Measurements from ENCODE around the gene NFIC.
"Not testable (repeated sequence)": the region's sequence is repeated elsewhere in the genome, so short reads cannot be mapped to it uniquely, and the experiment has no call there.

NFIC gene

GRCh38 chr19:3423183-3423829, 56.9 kb downstream of the NFIC start:
- DNase-seq (ENCODE audit: low read depth) = no peak

GRCh38 chr19:3426433-3426832, 60.0 kb downstream of the NFIC start:
- DNase-seq (ENCODE audit: low read depth) = no peak

GRCh38 chr19:3430366-3430680, 63.9 kb downstream of the NFIC start:
- not testable (repeated sequence) for DNase-seq (ENCODE audit: low read depth)

DNA sequence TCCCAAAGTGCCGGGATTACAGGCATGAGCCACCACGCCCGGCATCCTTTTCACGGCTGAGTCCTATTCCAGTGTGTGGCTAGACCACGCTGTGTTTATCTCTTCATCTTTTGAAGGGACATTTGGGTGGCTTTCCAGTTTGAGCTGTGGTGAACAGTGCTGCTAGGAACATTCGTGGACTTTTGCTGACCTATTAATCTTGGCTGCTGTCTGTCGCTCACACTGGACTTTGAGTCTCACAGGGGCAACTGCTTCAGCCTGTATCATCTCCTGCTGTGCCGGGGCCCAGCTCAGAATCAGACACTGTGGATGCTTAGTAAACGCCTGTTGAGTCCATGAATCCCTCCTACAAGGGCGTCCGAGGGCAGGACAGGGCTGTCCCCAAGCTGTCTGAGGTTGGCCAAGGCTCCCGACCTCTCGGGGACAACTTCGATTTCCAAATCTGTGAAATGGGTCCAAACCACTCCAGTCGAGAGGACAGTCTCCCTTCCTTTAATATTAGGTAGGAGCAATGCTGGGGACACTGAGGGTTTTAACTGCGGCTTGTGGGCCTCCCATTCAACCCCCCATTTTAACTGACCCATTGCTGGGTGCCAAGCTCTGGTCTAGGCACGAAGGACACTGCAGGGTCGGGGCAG, 65.5 kb downstream of the NFIC start:
- DNase-seq (ENCODE audit: low read depth) = no peak

- DNase-seq (ENCODE audit: low read depth) = no peak
Measured at GRCh38 chr19:3433313-3433712, 66.9 kb downstream of the NFIC start.

DNA sequence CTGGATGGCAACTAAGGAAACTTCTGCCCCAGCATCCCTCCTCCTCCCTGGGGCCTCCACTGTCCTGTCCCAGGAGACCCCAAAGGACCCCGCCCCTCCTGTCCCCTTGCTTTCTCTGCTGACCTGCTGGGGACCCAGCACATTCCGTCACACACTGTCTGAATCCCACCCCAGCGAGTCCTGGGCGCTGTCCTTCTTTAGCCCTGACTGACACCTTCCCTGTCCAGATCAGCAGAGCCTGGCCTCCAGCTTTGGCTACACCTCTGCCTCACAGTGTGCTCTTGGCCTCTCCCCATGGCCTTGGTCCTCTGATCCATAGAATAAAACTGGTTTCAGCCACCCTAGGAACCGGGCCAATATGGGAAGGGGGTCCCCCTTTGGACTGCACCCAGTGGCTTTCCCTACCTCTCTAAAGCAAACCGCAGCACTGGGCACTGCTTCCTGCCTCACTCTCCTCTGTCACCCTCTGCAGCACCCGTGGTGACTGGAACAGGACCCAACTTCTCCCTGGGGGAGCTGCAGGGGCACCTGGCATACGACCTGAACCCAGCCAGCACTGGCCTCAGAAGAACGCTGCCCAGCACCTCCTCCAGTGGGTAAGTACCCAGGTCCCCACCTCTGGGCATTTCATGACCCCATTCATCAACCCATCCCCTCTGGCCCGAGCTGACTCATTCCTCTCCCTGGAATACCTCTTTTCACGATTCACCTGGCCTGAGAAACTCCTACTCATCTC, 67.6 kb downstream of the NFIC start:
- no peak for DNase-seq (ENCODE audit: low read depth)

- peak; percentile 95 for DNase-seq (ENCODE audit: low read depth)
Measured at GRCh38 chr19:3434630-3435553, 68.5 kb downstream of the NFIC start.

- DNase-seq (ENCODE audit: low read depth) = peak; percentile 11
Measured at GRCh38 chr19:3440082-3440481, 73.7 kb downstream of the NFIC start.

- DNase-seq (ENCODE audit: low read depth) = no peak
Measured at GRCh38 chr19:3441089-3441985, 75.0 kb downstream of the NFIC start.

DNA sequence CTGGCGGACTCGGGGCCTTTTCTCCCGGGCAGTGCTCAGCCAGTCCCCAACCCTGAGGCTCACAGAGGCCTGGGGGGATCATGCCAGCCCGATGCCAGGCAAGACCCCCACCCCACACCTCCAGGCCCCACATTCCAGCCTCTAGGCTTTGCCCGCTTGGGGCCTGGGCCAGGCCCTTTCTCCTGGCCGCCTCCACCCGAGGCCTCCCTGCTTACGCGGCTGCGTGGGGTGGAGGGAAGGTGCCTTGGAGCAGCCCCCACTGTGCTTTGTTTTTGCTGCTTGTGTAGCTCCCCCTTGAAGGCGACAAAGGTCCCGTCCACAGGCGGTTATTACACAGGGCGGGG, 75.6 kb downstream of the NFIC start:
- DNase-seq (ENCODE audit: low read depth) = no peak

GRCh38 chr19:3442487-3443071, 76.2 kb downstream of the NFIC start:
- DNase-seq (ENCODE audit: low read depth) = no peak

DNA sequence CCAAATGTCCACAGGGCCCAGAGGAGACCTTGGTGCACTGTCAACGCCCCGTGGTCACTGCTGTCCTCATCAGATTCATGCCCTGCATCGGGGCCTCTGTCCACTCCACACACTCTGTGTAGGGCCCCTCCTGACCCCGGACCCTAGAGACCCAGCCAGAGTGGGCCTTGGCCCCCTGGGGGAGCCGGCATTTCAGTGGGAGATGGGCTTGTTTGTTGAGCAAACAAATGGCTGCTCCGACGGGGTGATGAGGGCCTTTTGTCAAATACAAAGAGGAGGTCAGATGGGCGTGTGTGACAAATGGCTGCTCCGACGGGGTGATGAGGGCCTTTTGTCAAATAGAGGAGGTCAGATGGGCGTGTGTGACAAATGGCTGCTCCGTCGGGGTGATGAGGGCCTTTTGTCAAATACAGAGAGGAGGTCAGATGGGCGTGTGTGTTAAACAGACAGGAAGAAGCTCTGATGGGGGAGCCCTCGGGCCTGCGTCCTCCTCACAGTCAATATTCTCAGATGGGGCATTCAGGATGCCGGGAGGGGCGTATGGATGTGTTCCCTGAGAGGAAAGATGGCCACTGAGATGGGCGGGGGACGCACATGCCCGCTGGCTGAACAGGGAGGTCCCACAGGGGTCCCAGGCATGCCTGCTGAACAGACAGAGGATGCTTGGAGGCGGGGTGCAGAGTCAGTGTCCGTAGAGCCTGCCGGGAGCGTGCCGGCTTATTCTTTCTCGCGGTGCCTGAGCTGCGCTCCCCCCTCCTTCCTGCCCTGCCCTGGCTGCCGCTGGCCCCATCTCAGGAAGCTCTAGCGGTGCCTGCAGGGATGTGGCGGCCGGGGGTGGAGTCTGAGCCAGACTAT, 77.7 kb downstream of the NFIC start:
- no peak for DNase-seq (ENCODE audit: low read depth)

DNA sequence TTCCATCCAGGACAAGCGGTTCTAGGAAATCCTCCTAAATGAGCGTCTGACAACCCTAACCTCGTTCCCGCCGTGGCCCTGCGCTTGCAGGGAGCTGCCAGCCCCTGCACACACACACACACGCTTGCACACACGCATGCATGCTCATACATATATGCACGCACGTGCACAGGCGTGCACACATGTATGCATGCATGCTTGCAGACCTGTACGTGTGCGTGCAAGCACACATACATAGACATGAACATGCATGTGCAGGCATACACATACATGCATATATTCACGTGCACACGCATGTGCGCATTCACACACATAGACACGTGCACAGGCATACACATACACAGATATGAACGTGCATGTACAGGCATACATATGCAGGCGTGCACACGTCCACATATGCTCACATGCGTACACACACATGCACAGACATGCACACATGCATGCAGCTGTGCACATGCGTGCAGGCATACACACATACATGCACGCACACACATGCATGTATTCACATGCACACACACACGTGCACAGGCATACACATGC, 78.4 kb downstream of the NFIC start:
- no peak for DNase-seq (ENCODE audit: low read depth)

DNA sequence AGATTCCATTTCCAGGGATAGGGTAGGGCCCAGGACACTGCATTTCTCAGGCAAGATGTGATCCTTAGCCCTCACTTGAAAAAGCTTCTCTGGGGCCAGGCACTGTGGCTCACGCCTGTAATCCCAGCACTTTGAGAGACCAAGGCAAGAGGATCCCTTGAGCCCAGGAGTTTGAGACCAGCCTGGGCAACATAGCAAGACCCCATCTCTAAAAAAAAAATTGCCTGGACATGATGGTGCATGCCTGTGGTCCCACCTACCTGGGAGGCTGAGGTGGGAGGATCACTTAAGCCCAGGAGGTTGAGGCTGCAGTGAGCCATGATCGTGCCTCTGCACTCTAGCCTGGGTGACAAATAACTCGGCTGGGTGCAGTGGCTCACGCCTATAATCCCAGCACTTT, 80.3 kb downstream of the NFIC start:
- not testable (repeated sequence) for DNase-seq (ENCODE audit: low read depth)

DNA sequence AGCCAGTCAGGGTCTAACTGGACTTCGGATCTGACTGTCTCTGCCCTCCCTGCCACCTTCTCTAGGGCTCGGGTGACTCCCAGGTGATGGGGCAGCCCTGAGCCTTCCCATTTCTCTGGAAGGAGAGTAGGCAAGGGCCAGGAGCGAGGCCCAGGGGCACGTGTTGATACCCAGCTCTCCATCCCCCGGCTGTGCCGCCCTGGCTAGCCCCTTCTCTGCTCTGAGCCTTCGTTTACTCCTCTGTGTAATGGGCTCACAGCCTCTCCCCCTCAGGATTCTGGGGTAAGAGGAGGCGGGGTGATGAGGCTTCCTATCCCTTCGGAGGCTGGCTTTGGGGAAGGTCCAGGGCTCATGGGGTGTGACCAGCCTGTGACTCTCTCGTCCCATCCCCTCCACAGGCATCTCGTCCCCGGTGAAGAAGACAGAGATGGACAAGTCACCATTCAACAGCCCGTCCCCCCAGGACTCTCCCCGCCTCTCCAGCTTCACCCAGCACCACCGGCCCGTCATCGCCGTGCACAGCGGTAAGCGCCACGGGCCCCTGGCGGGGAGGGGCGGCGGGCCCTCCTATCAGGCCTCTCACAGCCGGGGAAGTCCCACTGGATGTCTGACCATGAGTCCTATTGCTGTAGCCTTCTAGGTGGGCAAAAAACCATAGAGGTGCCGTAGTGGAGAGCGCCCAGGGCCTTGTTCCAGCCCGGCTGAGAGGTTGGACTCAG, 82.4 kb downstream of the NFIC start:
- no peak for DNase-seq (ENCODE audit: low read depth)

DNA sequence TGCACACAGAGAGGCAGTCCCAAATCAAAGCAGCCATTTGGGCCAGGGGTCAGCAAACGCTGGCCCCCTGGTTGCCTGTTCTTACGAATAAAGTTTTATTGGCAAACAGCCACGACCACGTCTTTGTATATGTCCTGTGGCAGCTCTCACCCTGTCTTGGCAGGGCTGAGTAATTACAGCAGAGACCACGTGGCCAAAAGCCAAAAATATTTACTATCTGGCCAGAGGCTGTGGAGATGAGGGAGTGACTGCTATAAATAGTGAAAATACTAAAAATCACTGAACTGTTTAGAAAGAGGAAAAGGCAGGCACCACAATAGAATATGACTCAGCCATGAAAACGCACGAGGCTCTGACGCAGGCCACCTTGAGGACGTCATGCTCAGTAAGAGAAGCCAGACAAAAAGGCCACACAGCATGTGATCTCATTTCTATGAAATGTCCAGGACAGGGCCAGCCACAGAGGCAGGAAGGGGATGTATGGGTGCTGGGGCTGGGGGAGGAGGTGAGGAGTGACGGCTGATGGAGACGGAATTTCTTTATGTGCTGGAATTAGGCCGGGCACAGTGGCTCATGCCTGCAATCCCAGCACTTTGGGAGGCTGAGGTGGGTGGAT, 84.5 kb downstream of the NFIC start:
- no peak for DNase-seq (ENCODE audit: low read depth)

- DNase-seq (ENCODE audit: low read depth) = no peak
Measured at GRCh38 chr19:3451451-3451866, 85.1 kb downstream of the NFIC start.

DNA sequence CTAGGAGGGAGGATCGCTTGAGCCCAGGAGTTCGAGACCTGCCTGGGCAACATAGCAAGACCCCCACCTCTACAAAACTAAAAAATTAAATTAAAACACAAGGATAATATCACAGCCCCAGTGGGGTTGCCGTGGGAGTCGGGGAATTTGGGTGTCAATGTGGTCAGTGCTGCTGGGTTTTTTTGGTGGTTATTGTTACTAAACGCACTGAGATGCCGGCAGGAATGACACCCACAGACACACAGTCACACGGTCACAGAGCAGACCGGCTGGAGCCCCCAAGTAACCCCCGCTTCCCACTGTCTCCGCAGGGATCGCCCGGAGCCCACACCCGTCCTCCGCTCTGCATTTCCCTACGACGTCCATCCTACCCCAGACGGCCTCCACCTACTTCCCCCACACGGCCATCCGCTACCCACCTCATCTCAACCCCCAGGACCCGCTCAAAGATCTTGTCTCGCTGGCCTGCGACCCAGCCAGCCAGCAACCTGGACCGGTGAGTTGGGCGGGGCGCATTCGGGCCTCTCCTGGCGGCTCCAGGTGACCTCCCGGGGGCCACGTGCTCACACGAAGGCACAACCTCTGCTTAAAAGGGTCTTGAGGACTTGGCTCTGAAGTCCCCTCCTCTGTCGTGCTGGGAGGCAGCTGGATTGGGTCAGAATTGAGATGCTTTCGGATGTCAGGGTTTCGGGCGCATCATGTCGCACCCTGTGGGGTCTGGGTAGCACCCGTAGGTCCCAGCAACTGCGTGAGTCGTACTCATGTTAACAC, 86.0 kb downstream of the NFIC start:
- no peak for DNase-seq (ENCODE audit: low read depth)

Measured in stimulated activated CD8-positive, alpha-beta memory T cell treated with anti-CD3 and anti-CD28 coated beads, Interleukin-12 subunit alpha, Interleukin-12 subunit beta, amount 100 ng/mL, for 4 hours (primary cell).